Measurements from ENCODE around the gene GRAMD2A.

The GRAMD2A gene

GRCh38 chr15:72231066-72231832 lies 33.7 kb upstream of the GRAMD2A start, which contains the start of gene PKM (continued):
- no peak for TF ChIP-seq PRDM2 (tag by site-specific recombination; IDR thresholded peaks at IDR 0.05; ENCODE audit: borderline replicate concordance)
- peak; percentile 98 for TF ChIP-seq ZBTB8A (tag by site-specific recombination; IDR thresholded peaks at IDR 0.05)
- no peak for TF ChIP-seq ZNF23 (tag by site-specific recombination; IDR thresholded peaks at IDR 0.05; ENCODE audit: borderline replicate concordance)
- no peak for TF ChIP-seq ZNF169 (tag by site-specific recombination; IDR thresholded peaks at IDR 0.05)
- TF ChIP-seq MEIS1 (CRISPR knock-in tag; IDR thresholded peaks at IDR 0.05; ENCODE audit: borderline replicate concordance) = no peak
- TF ChIP-seq ZBTB44 (tag by site-specific recombination; IDR thresholded peaks at IDR 0.05) = peak; percentile 79
- TF ChIP-seq BCL6B (tag by site-specific recombination; IDR thresholded peaks at IDR 0.05) = no peak
- peak; percentile 98 for TF ChIP-seq ZNF335 (tag by site-specific recombination; conservative IDR thresholded peaks at IDR 0.05)
- TF ChIP-seq ZNF10 (tag by site-specific recombination; IDR thresholded peaks at IDR 0.05) = peak; percentile 75
- no peak for TF ChIP-seq ZNF202 (tag by site-specific recombination; IDR thresholded peaks at IDR 0.05; ENCODE audit: borderline replicate concordance)
- peak; percentile 100 for TF ChIP-seq ZNF561 (tag by site-specific recombination; IDR thresholded peaks at IDR 0.05; ENCODE audit: borderline replicate concordance)
- peak; percentile 69; the same call in 1 of the 2 replicates for TF ChIP-seq TSHZ1 (tag by site-specific recombination; IDR thresholded peaks at IDR 0.05; ENCODE audit: borderline replicate concordance)
- peak; percentile 77 for TF ChIP-seq ZBTB20 (tag by site-specific recombination; IDR thresholded peaks at IDR 0.05)
- TF ChIP-seq ZNF157 (tag by site-specific recombination; IDR thresholded peaks at IDR 0.05) = no peak
- no peak for TF ChIP-seq GLI2 (tag by site-specific recombination; IDR thresholded peaks at IDR 0.05; ENCODE audit: borderline replicate concordance, low read depth)
- no peak for TF ChIP-seq ZNF211 (tag by site-specific recombination; IDR thresholded peaks at IDR 0.05; ENCODE audit: low read depth)
- TF ChIP-seq ELK4 (IDR thresholded peaks at IDR 0.05; ENCODE audit: borderline replicate concordance, low read depth, low read length) = no peak; the same call in 1 of the 2 replicates
- TF ChIP-seq YY1 (tag by site-specific recombination; IDR thresholded peaks at IDR 0.05) = peak; percentile 72; the same call in 1 of the 2 replicates
- TF ChIP-seq ZBTB17 (tag by site-specific recombination; IDR thresholded peaks at IDR 0.05) = peak; percentile 7; the same call in 1 of the 2 replicates
- no peak for TF ChIP-seq ZNF350 (tag by site-specific recombination; IDR thresholded peaks at IDR 0.05)
- TF ChIP-seq TRIM28 (IDR thresholded peaks at IDR 0.05; ENCODE audit: borderline replicate concordance, low read length) = peak; percentile 37; the same call in 1 of the 2 replicates
- peak; percentile 6; the same call in 1 of the 2 replicates for TF ChIP-seq ZNF624 (tag by site-specific recombination; IDR thresholded peaks at IDR 0.05)
- TF ChIP-seq ZNF18 (tag by site-specific recombination; IDR thresholded peaks at IDR 0.05) = no peak; the same call in 1 of the 2 replicates
- no peak for TF ChIP-seq ZNF837 (tag by site-specific recombination; IDR thresholded peaks at IDR 0.05)

Measured in HEK293 (cell line).